K562 (cell line): ENCODE results near the gene IRF2BP1. TPM values are rescaled to one million over a fixed set of nuclear protein-coding genes. Genes with fewer than 3 reads are reported as not detected.

Experiments
- ATF7 ChIP-seq: fragments of 450-650 bp; IDR thresholded peaks from 2 replicates; pipeline ENCODE4 v1.7.1; 2014; ENCODE audit warnings: mild to moderate bottlenecking, moderate library complexity
- CHD4 ChIP-seq: fragments of 200-600 bp; sonication (generic); IDR thresholded peaks from 3 replicates; pipeline ENCODE4 v1.6.1; 2012; ENCODE audit warnings: low read depth, mild to moderate bottlenecking, mixed read lengths, low read length, inconsistent platforms; ENCODE audit not compliant: insufficient read depth, insufficient replicate concordance, poor library complexity, severe bottlenecking
- CXXC5 ChIP-seq: fragments of 250-450 bp; sonication (Bioruptor Pico); IDR thresholded peaks from 2 replicates; pipeline ENCODE4 v1.8.0; 2022; ENCODE audit warnings: inconsistent platforms, mild to moderate bottlenecking, moderate library complexity
- ETV5 ChIP-seq: sonication (generic); formaldehyde crosslinking; IDR thresholded peaks from 2 replicates; pipeline ENCODE4 v1.4.0; 2020; ENCODE audit warnings: low read depth, mild to moderate bottlenecking, missing genetic modification reagents
- HMBOX1 ChIP-seq: sonication (generic); IDR thresholded peaks from 2 replicates; pipeline ENCODE4 v1.6.1; 2016
- ID3 ChIP-seq, 2 experiments: fragments of 250-450 bp in 1 of 2; fragments of 450-650 bp in 1 of 2; sonication (Bioruptor Pico) in 1 of 2; IDR thresholded peaks; 2 replicates each; pipeline versions ENCODE4 v1.6.1 to v1.8.0; 2016 to 2021; ENCODE audit warnings: mild to moderate bottlenecking in 2 of 2, moderate library complexity in 2 of 2, missing compliant biosample characterization in 1 of 2, missing genetic modification characterization in 1 of 2
- RFX7 ChIP-seq: fragments of 250-450 bp; sonication (Bioruptor Pico); IDR thresholded peaks from 2 replicates; pipeline ENCODE4 v1.5.1; 2021; ENCODE audit warnings: mild to moderate bottlenecking
- SMC3 ChIP-seq: conservative IDR thresholded peaks from 2 replicates; pipeline ENCODE4 v1.6.1; 2011; ENCODE audit warnings: low read depth, low read length, improper control_type of control experiment; ENCODE audit not compliant: insufficient read depth
- TCF7L2 ChIP-seq: fragments of 150-350 bp; IDR thresholded peaks from 2 replicates; pipeline ENCODE4 v1.6.1; 2016; ENCODE audit warnings: low read depth, mild to moderate bottlenecking, low read length, moderate library complexity
- ZC3H4 ChIP-seq: sonication (generic); formaldehyde crosslinking; IDR thresholded peaks from 2 replicates; pipeline ENCODE4 v1.9.0; 2021; ENCODE audit warnings: missing genetic modification reagents, borderline replicate concordance
- ZKSCAN1 ChIP-seq: fragments of 150-350 bp; IDR thresholded peaks from 2 replicates; pipeline ENCODE4 v1.6.1; 2016; ENCODE audit warnings: low read depth, low read length
- ZNF12 ChIP-seq: sonication (generic); formaldehyde crosslinking; IDR thresholded peaks from 2 replicates; pipeline ENCODE4 v1.4.0; 2020; ENCODE audit warnings: mild to moderate bottlenecking, missing genetic modification reagents
- ZNF146 ChIP-seq: IDR thresholded peaks from one replicate; pipeline ENCODE4 v1.6.1; 2018; ENCODE audit warnings: missing compliant biosample characterization; ENCODE audit not compliant: unreplicated experiment
- ZNF316 ChIP-seq: fragments of 450-650 bp; IDR thresholded peaks from 2 replicates; pipeline ENCODE4 v1.6.1; 2016
- ZNF518B ChIP-seq: fragments of 250-450 bp; sonication (Bioruptor Pico); IDR thresholded peaks from 2 replicates; pipeline ENCODE4 v1.5.0; 2021; ENCODE audit warnings: mild to moderate bottlenecking, moderate library complexity
- ZNF717 ChIP-seq: fragments of 250-450 bp; sonication (Bioruptor Pico); IDR thresholded peaks from 2 replicates; pipeline ENCODE4 v1.5.0; 2021
- ZNF766 ChIP-seq: fragments of 200-800 bp; sonication (Bioruptor generic); conservative IDR thresholded peaks from 2 replicates; pipeline ENCODE4 v1.6.1; 2016; ENCODE audit warnings: missing genetic modification characterization, missing compliant biosample characterization
- polyA plus RNA-seq, 8 experiments: library from polyadenylated mRNA; depleted of rRNA in 4 of 8; stranded (reverse) in 5 of 8; unstranded in 3 of 8; fragments of >200 nt; fragmentation: Nextera tagmentation in 2 of 8; fragmentation: Illumina TruSeq in 1 of 8; extraction: Ambion mirVana in 2 of 8; extraction: Trizol in 1 of 8; gene quantifications; 2 replicates each; pipeline versions ENCODE4 v1.2.1 to v1.2.3, GENCODE V29; 2011 to 2014; ENCODE audit warnings: inconsistent platforms in 1 of 8, missing spikeins in 1 of 8
- total RNA-seq, 7 experiments: library from RNA; depleted of rRNA in 6 of 7; stranded (reverse); fragments of >200 nt in 6 of 7; fragmentation: Illumina TruSeq in 2 of 7; extraction: Trizol in 2 of 7; gene quantifications; 2 replicates each; pipeline versions ENCODE4 v1.2.1 to v1.2.3, GENCODE V29; 2011 to 2021; ENCODE audit warnings: low replicate concordance in 1 of 7
- TF ChIP-seq, protein P1 (sequence below): fragments of 250-450 bp; sonication (Bioruptor Pico); IDR thresholded peaks from 2 replicates; pipeline ENCODE4 v1.5.0; 2021
- TF ChIP-seq, protein P2 (sequence below): fragments of 250-450 bp; sonication (Bioruptor Pico); IDR thresholded peaks from 2 replicates; pipeline ENCODE4 v1.4.0; 2020; ENCODE audit warnings: borderline replicate concordance

IRF2BP1 gene
- total and polyA plus RNA-seq, 9 of the 15 experiments (the other 6 are each of a cell fraction or from before 2014, with no cell fraction given), result 0.61 to 35.9 (median 3.5) TPM

GRCh38 chr19:45902651-45903625, 17.0 kb upstream of the IRF2BP1 start (continued):
- TF ChIP-seq ZNF316 (no peak), CHD4 (no peak), ZC3H4 (CRISPR knock-in tag) (no peak), TCF7L2 (no peak), HMBOX1 (no peak), ZNF766 (CRISPR knock-in tag) (no peak), ATF7 (peak; percentile 57; the same call in 1 of the 2 replicates), ID3 (CRISPR knock-in tag; IDR thresholded peaks at IDR 0.05) (no peak), ID3 (tag; IDR thresholded peaks at IDR 0.05) (peak; percentile 34; the same call in 1 of the 2 replicates), ZNF12 (CRISPR knock-in tag) (no peak), ZNF717 (CRISPR knock-in tag) (no peak), ZNF146 (CRISPR knock-in tag) (no peak), RFX7 (no peak), ZKSCAN1 (peak; percentile 17; the same call in 1 of the 2 replicates), ZNF518B (CRISPR knock-in tag) (no peak), ETV5 (CRISPR knock-in tag) (no peak), SMC3 (no peak), CXXC5 (CRISPR knock-in tag) (peak; percentile 44)
- TF ChIP-seq, protein P1, sequence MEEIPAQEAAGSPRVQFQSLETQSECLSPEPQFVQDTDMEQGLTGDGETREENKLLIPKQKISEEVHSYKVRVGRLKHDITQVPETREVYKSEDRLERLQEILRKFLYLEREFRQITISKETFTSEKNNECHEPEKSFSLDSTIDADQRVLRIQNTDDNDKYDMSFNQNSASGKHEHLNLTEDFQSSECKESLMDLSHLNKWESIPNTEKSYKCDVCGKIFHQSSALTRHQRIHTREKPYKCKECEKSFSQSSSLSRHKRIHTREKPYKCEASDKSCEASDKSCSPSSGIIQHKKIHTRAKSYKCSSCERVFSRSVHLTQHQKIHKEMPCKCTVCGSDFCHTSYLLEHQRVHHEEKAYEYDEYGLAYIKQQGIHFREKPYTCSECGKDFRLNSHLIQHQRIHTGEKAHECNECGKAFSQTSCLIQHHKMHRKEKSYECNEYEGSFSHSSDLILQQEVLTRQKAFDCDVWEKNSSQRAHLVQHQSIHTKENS (CRISPR knock-in tag), result no peak
- TF ChIP-seq, protein P2, sequence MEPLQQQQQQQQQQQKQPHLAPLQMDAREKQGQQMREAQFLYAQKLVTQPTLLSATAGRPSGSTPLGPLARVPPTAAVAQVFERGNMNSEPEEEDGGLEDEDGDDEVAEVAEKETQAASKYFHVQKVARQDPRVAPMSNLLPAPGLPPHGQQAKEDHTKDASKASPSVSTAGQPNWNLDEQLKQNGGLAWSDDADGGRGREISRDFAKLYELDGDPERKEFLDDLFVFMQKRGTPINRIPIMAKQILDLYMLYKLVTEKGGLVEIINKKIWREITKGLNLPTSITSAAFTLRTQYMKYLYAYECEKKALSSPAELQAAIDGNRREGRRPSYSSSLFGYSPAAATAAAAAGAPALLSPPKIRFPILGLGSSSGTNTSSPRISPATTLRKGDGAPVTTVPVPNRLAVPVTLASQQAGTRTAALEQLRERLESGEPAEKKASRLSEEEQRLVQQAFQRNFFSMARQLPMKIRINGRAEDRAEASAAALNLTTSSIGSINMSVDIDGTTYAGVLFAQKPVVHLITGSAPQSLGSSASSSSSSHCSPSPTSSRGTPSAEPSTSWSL, result 0 out of 2 replicates have a peak, but pooled peaks have one; percentile 73
